ENCODE measurements around the gene BABAM2. TPM values are rescaled to one million over a fixed set of nuclear protein-coding genes. Genes with fewer than 3 reads are reported as not detected.
"Not testable (repeated sequence)": the region's sequence is repeated elsewhere in the genome, so short reads cannot be mapped to it uniquely, and the experiment has no call there.

BABAM2 gene
- total RNA-seq, 1 donor from 2014 or later = 34.6 TPM

- TF ChIP-seq EZH2phosphoT487 (IDR thresholded peaks at IDR 0.05) (no peak), EZH2 (IDR thresholded peaks at IDR 0.05) (no peak)
- TF ChIP-seq, protein P1, sequence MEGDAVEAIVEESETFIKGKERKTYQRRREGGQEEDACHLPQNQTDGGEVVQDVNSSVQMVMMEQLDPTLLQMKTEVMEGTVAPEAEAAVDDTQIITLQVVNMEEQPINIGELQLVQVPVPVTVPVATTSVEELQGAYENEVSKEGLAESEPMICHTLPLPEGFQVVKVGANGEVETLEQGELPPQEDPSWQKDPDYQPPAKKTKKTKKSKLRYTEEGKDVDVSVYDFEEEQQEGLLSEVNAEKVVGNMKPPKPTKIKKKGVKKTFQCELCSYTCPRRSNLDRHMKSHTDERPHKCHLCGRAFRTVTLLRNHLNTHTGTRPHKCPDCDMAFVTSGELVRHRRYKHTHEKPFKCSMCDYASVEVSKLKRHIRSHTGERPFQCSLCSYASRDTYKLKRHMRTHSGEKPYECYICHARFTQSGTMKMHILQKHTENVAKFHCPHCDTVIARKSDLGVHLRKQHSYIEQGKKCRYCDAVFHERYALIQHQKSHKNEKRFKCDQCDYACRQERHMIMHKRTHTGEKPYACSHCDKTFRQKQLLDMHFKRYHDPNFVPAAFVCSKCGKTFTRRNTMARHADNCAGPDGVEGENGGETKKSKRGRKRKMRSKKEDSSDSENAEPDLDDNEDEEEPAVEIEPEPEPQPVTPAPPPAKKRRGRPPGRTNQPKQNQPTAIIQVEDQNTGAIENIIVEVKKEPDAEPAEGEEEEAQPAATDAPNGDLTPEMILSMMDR (IDR thresholded peaks at IDR 0.05) = no peak
- H3K79me2 ChIP-seq (ENCODE audit: low read depth) = no peaks in the 10 kb centered on the region
- no peak overlapping the region for H3K4me2 ChIP-seq
- H3K36me3 Mint-ChIP-seq = peaks cover 14% of the 10 kb centered on the region
- H3F3A ChIP-seq (ENCODE audit: low read depth) = peaks cover 14% of the 10 kb centered on the region
- peaks cover 25% of the 10 kb centered on the region for H3K4me1 ChIP-seq
- H3K36me3 ChIP-seq = no peaks in the 10 kb centered on the region
- DNase-seq (ENCODE audit: low spot score) = no peak
- no peak overlapping the region for H3K4me3 ChIP-seq
- H4K20me1 ChIP-seq (ENCODE audit: low read depth) = no peaks in the 10 kb centered on the region
- H3K27ac ChIP-seq = no peak overlapping the region
- no peaks in the 10 kb centered on the region for H3K27me3 ChIP-seq
- H3K4me3 Mint-ChIP-seq = no peak overlapping the region
- H3K4me1 Mint-ChIP-seq = peaks cover 31% of the 10 kb centered on the region
- H3K9me3 ChIP-seq (ENCODE audit: low read depth) = no peaks in the 10 kb centered on the region
- no peak overlapping the region for H3K9ac ChIP-seq
- no peak overlapping the region for H3K27ac Mint-ChIP-seq
- H3K27me3 Mint-ChIP-seq (ENCODE audit: insufficient read depth, low read depth) = peaks cover 4% of the 10 kb centered on the region
- H3K9me3 Mint-ChIP-seq = peaks cover 6% of the 10 kb centered on the region
- no peak overlapping the region for H2AFZ ChIP-seq (replicated peaks)
These were observed 437.0 kb downstream of the BABAM2 start for GRCh38 chr2:28327581-28327955.

GRCh38 chr2:28327956-28328922 lies 437.7 kb downstream of the BABAM2 start:
- Mint-ChIP-seq H3K27ac (no peak overlapping the region), H3K27me3 (ENCODE audit: insufficient read depth, low read depth) (peaks cover 4% of the 10 kb centered on the region), H3K36me3 (peaks cover 14% of the 10 kb centered on the region), H3K4me3 (no peak overlapping the region), H3K9me3 (peaks cover 6% of the 10 kb centered on the region), H3K4me1 (peaks cover 26% of the 10 kb centered on the region)
- TF ChIP-seq, protein P1 (IDR thresholded peaks at IDR 0.05) = no peak
- TF ChIP-seq EZH2phosphoT487 (IDR thresholded peaks at IDR 0.05) (no peak), EZH2 (IDR thresholded peaks at IDR 0.05) (no peak)
- Histone ChIP-seq H3K4me2 (no peak overlapping the region), H3F3A (ENCODE audit: low read depth) (peaks cover 7% of the 10 kb centered on the region), H3K27ac (no peak overlapping the region), H3K4me3 (no peak overlapping the region), H3K4me1 (peaks cover 19% of the 10 kb centered on the region), H3K79me2 (ENCODE audit: low read depth) (no peaks in the 10 kb centered on the region), H3K36me3 (no peaks in the 10 kb centered on the region), H3K9me3 (ENCODE audit: low read depth) (no peaks in the 10 kb centered on the region), H2AFZ (replicated peaks) (no peak overlapping the region), H4K20me1 (ENCODE audit: low read depth) (no peaks in the 10 kb centered on the region), H3K27me3 (no peaks in the 10 kb centered on the region), H3K9ac (no peak overlapping the region)
- DNase-seq (ENCODE audit: low spot score) = no peak

DNA sequence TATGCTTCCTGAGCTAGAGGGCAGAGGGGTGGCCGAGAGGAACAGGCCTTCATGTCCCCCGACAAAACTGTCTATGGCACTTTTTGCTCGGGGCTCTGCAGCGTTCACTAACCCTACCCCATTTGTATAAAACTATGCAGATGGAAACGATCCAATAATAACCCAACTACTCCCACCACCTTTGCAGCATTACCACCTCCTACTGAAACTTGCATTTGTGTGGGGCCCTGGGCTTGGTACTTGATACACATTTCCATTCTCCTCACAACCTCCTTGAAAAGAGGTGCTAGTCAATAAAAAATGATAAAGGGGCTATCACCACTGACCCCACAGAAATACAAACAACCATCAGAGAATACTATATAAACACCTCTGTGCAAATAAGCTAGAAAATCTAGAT lies 438.7 kb downstream of the BABAM2 start:
- Mint-ChIP-seq H3K4me3 (no peak overlapping the region), H3K27ac (no peak overlapping the region), H3K4me1 (peaks cover 24% of the 10 kb centered on the region), H3K36me3 (peaks cover 14% of the 10 kb centered on the region), H3K27me3 (ENCODE audit: insufficient read depth, low read depth) (peaks cover under 1% of the 10 kb centered on the region), H3K9me3 (peaks cover 6% of the 10 kb centered on the region)
- Histone ChIP-seq H3K9me3 (ENCODE audit: low read depth) (no peaks in the 10 kb centered on the region), H3K4me3 (no peak overlapping the region), H3K9ac (no peak overlapping the region), H3K4me2 (no peak overlapping the region), H3K4me1 (peaks cover 13% of the 10 kb centered on the region), H3K27ac (no peak overlapping the region), H3K79me2 (ENCODE audit: low read depth) (no peaks in the 10 kb centered on the region), H2AFZ (replicated peaks) (no peak overlapping the region), H3F3A (ENCODE audit: low read depth) (peaks cover 6% of the 10 kb centered on the region), H4K20me1 (ENCODE audit: low read depth) (no peaks in the 10 kb centered on the region), H3K36me3 (no peaks in the 10 kb centered on the region), H3K27me3 (no peaks in the 10 kb centered on the region)
- DNase-seq (ENCODE audit: low spot score) = no peak
- TF ChIP-seq EZH2phosphoT487 (IDR thresholded peaks at IDR 0.05) (no peak), EZH2 (IDR thresholded peaks at IDR 0.05) (no peak)
- TF ChIP-seq, protein P1 (IDR thresholded peaks at IDR 0.05) = no peak

DNA sequence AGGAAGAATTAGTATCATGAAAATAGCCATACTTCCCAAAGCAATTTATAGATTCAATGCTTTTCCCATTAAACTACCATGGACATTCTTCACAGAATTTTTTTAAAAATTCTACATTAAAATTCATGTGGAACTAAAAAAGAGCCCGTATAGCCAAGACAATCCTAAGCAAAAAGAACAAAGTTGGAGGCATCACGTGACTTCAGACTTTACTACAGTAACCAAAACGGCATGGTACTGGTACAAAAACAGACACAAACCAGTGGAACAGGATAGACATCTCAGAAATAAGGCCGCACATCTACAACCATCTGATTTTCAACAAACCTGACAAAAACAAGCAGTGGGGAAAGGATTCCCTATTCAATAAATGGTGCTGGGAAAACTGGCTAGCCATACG lies 440.2 kb downstream of the BABAM2 start:
- H2AFZ ChIP-seq (replicated peaks); H3K9me3 ChIP-seq (ENCODE audit: low read depth): not testable (repeated sequence)
- peaks cover 14% of the 10 kb centered on the region for H3K36me3 Mint-ChIP-seq

GRCh38 chr2:28331797-28332196 lies 441.3 kb downstream of the BABAM2 start:
- not testable (repeated sequence) for H3K4me3 Mint-ChIP-seq; H3K79me2 ChIP-seq (ENCODE audit: low read depth); H4K20me1 ChIP-seq (ENCODE audit: low read depth); H3K27ac ChIP-seq; H2AFZ ChIP-seq (replicated peaks); H3K9me3 Mint-ChIP-seq; DNase-seq (ENCODE audit: low spot score); H3K27me3 ChIP-seq; H3K4me1 ChIP-seq; H3F3A ChIP-seq (ENCODE audit: low read depth); H3K9ac ChIP-seq; H3K4me2 ChIP-seq; H3K4me3 ChIP-seq; H3K36me3 ChIP-seq; H3K9me3 ChIP-seq (ENCODE audit: low read depth); H3K27me3 Mint-ChIP-seq (ENCODE audit: insufficient read depth, low read depth); H3K27ac Mint-ChIP-seq
- H3K4me1 Mint-ChIP-seq = peaks cover 11% of the 10 kb centered on the region
- peaks cover 14% of the 10 kb centered on the region for H3K36me3 Mint-ChIP-seq

More for the DNA sequence above, 440.2 kb downstream of the BABAM2 start:
- H3F3A ChIP-seq (ENCODE audit: low read depth); H3K79me2 ChIP-seq (ENCODE audit: low read depth); H3K27me3 Mint-ChIP-seq (ENCODE audit: insufficient read depth, low read depth); DNase-seq (ENCODE audit: low spot score); H3K36me3 ChIP-seq; H3K4me1 ChIP-seq; H3K9ac ChIP-seq; H3K9me3 Mint-ChIP-seq; H3K4me2 ChIP-seq; H3K4me3 ChIP-seq; H3K27me3 ChIP-seq; H3K4me3 Mint-ChIP-seq; H3K27ac ChIP-seq; H3K27ac Mint-ChIP-seq; H4K20me1 ChIP-seq (ENCODE audit: low read depth): not testable (repeated sequence)
- H3K4me1 Mint-ChIP-seq = peaks cover 15% of the 10 kb centered on the region

Measured in neural progenitor cell (in vitro differentiated cells).